Panc1 (cell line): ENCODE data around the gene SPATA24. TPM values are rescaled to one million over a fixed set of nuclear protein-coding genes. Genes with fewer than 3 reads are reported as not detected.

ENCODE experiments used
- ATAC-seq: fragments of 200-7000 bp; cut with Tn5 transposase; 2 replicates; pipeline ENCODE4 v1.9.1; 2020; ENCODE audit warnings: mild to moderate bottlenecking, moderate library complexity
- BruUV-seq: library from RNA; stranded (reverse); fragments of 400-500 nt; replicated peaks from 2 replicates; lab custom pipeline; 2021; lab: Mats Ljungman, UMichigan
- CTCF ChIA-PET: fragments of 300-600 bp; sonication (Branson Sonifier 250); formaldehyde crosslinking; loops from one replicate; lab custom pipeline; 2022; ENCODE audit warnings: antibody characterized with exemption; lab: Charles Lee
- POLR2A ChIA-PET: fragments of 300-600 bp; sonication (Branson Sonifier 250); formaldehyde crosslinking; loops from one replicate; lab custom pipeline; 2022; ENCODE audit warnings: antibody characterized with exemption; lab: Charles Lee
- DNase-seq: peaks from one replicate; pipeline ENCODE4 v3.0.0-alpha.2; 2010; ENCODE audit warnings: low read depth, low spot score
- H3K27ac ChIP-seq: 2 replicates; pipeline ENCODE4 v1.5.1; 2011; ENCODE audit warnings: mild to moderate bottlenecking, low read length, inconsistent platforms
- H3K27me3 ChIP-seq: fragments of 200-500 bp; sonication (Bioruptor generic); 2 replicates; pipeline ENCODE4 v1.6.0; 2014; ENCODE audit warnings: low read length, inconsistent platforms; ENCODE audit not compliant: control insufficient read depth, insufficient read depth
- H3K36me3 ChIP-seq: fragments of 200-500 bp; sonication (Bioruptor generic); 2 replicates; pipeline ENCODE4 v1.5.1; 2014; ENCODE audit warnings: inconsistent platforms, mild to moderate bottlenecking, low read length, moderate library complexity; ENCODE audit not compliant: control insufficient read depth, insufficient read depth
- H3K4me1 ChIP-seq: 2 replicates; pipeline ENCODE4 v1.5.1; 2011; ENCODE audit warnings: inconsistent platforms, mild to moderate bottlenecking, low read length, moderate library complexity; ENCODE audit not compliant: control insufficient read depth, insufficient read depth
- H3K4me3 ChIP-seq, 2 experiments: 2 replicates each; pipeline ENCODE4 v1.5.1; 2011 to 2012; ENCODE audit warnings: low read depth in 2 of 2, low read length in 2 of 2, mild to moderate bottlenecking in 2 of 2, inconsistent platforms in 1 of 2, moderate library complexity in 1 of 2
- H3K9me3 ChIP-seq: fragments of 200-500 bp; sonication (Bioruptor generic); 2 replicates; pipeline ENCODE4 v1.5.1; 2014; ENCODE audit warnings: low read depth, mild to moderate bottlenecking, inconsistent platforms, low read length, moderate library complexity; ENCODE audit not compliant: control insufficient read depth, insufficient read depth
- CTCF ChIP-seq: fragments of 450-650 bp; IDR thresholded peaks from 2 replicates; pipeline ENCODE4 v1.5.1; 2017; ENCODE audit warnings: mild to moderate bottlenecking
- POLR2AphosphoS5 ChIP-seq: IDR thresholded peaks from 2 replicates; pipeline ENCODE4 v1.6.1; 2012; ENCODE audit warnings: mild to moderate bottlenecking, low read depth, low read length, moderate library complexity
- REST ChIP-seq, 2 experiments: IDR thresholded peaks; 2 replicates each; pipeline ENCODE4 v1.6.1; 2011 to 2012; ENCODE audit warnings: low read depth in 2 of 2, control low read depth in 1 of 2, low read length in 1 of 2, mild to moderate bottlenecking in 1 of 2, moderate library complexity in 1 of 2; ENCODE audit not compliant: insufficient read depth in 1 of 2
- SIN3A ChIP-seq: IDR thresholded peaks from 2 replicates; pipeline ENCODE4 v1.6.1; 2012; ENCODE audit warnings: low read depth, mild to moderate bottlenecking, low read length, moderate library complexity, borderline replicate concordance; ENCODE audit not compliant: insufficient read depth
- TCF7L2 ChIP-seq: IDR thresholded peaks from 2 replicates; pipeline ENCODE4 v1.6.1; 2011; ENCODE audit warnings: mild to moderate bottlenecking, low read depth, low read length, inconsistent platforms
- in situ Hi-C: cut with HindIII; loops from 2 replicates; pipeline ENCODE4 v1.10.0; 2016; ENCODE audit warnings: low sequenced_read_pairs, low pct_unique_long_range_greater_than_20kb
- intact Hi-C: fragments of 100-400 bp; cut with micrococcal nuclease; formaldehyde crosslinking; loops from one replicate; pipeline ENCODE4 v1.10.0; 2022; ENCODE audit not compliant: unreplicated experiment
- total RNA-seq: library from RNA; stranded (reverse); gene quantifications from one replicate; pipeline ENCODE4 v1.2.1, GENCODE V29; 2021; ENCODE audit not compliant: unreplicated experiment

The SPATA24 gene
- total RNA-seq, 1 experiment from 2014 or later = 5.5 TPM

GRCh38 chr5:139368613-139369012 lies 35.3 kb downstream of the SPATA24 start:
- no peak for TF ChIP-seq CTCF
- TF ChIP-seq SIN3A = no peak
- no peak for TF ChIP-seq TCF7L2
- TF ChIP-seq POLR2AphosphoS5 = no peak
- TF ChIP-seq REST (IDR thresholded peaks at IDR 0.05; ENCODE audit: insufficient read depth in 1 of 2, low read depth in 2 of 2, low read length in 1 of 2) = no peak
- Histone ChIP-seq H3K4me1 (peaks cover 4% of the 10 kb centered on the region), H3K36me3 (peaks cover 27% of the 10 kb centered on the region), H3K27ac (no peak overlapping the region), H3K4me3 (no peak overlapping the region), H3K9me3 (no peaks in the 10 kb centered on the region), H3K27me3 (no peaks in the 10 kb centered on the region)
- ATAC-seq = no peak
- ChIA-PET CTCF (no interaction called here), POLR2A (interaction anchor here (0.6 kb wide), 1 partner anchor 805 kb away, joined by 4 read pairs; no protein-coding TSS in a partner anchor)
- in situ Hi-C loops = no loop called here
- intact Hi-C loops = no loop called here
- no TSS peak for BruUV-seq
- no peak for DNase-seq

- ChIA-PET POLR2A (no interaction called here), CTCF (no interaction called here)
- in situ Hi-C loops = no loop called here
Observed at GRCh38 chr5:139364466-139364865, 39.4 kb downstream of the SPATA24 start.

More at GRCh38 chr5:139364466-139364865, 39.4 kb downstream of the SPATA24 start:
- ATAC-seq (no peak), DNase-seq (no peak)
- Histone ChIP-seq H3K9me3 (no peaks in the 10 kb centered on the region), H3K36me3 (peaks cover 17% of the 10 kb centered on the region), H3K27me3 (no peaks in the 10 kb centered on the region), H3K4me1 (no peaks in the 10 kb centered on the region), H3K27ac (no peak overlapping the region), H3K4me3 (no peak overlapping the region)
- intact Hi-C loops = no loop called here
- TF ChIP-seq CTCF (no peak), TCF7L2 (no peak), REST (IDR thresholded peaks at IDR 0.05; ENCODE audit: insufficient read depth in 1 of 2, low read depth in 2 of 2, low read length in 1 of 2) (no peak), POLR2AphosphoS5 (no peak), SIN3A (no peak)
- BruUV-seq = TSS peak; percentile 39
